Endodermal cell (in vitro differentiated cells): ENCODE measurements around the gene FOXE3. TPM values are rescaled to one million over a fixed set of nuclear protein-coding genes. Genes with fewer than 3 reads are reported as not detected.

Experiments
- DNase-seq: peaks from one replicate; pipeline ENCODE4 v3.0.0-alpha.2; 2017
- H3K27ac ChIP-seq: 2 replicates; pipeline ENCODE4 v1.5.1; 2013; ENCODE audit warnings: mild to moderate bottlenecking, low read depth, low read length, moderate library complexity
- H3K27me3 ChIP-seq: 2 replicates; pipeline ENCODE4 v1.6.1; 2013; ENCODE audit warnings: mild to moderate bottlenecking, low read length, moderate library complexity; ENCODE audit not compliant: insufficient read depth, control insufficient read depth, poor library complexity, severe bottlenecking
- H3K36me3 ChIP-seq: 2 replicates; pipeline ENCODE4 v1.7.0; 2013; ENCODE audit warnings: mild to moderate bottlenecking, low read length, moderate library complexity; ENCODE audit not compliant: control insufficient read depth, insufficient read depth
- H3K4me1 ChIP-seq: one replicate; pipeline ENCODE4 v1.7.0; 2013; ENCODE audit warnings: low read length; ENCODE audit not compliant: control insufficient read depth, insufficient read depth
- H3K4me3 ChIP-seq: 2 replicates; pipeline ENCODE4 v1.5.1; 2013; ENCODE audit warnings: mild to moderate bottlenecking, low read length, moderate library complexity
- H3K9ac ChIP-seq: 2 replicates; pipeline ENCODE4 v1.6.1; 2013; ENCODE audit warnings: mild to moderate bottlenecking, low read length, moderate library complexity; ENCODE audit not compliant: poor library complexity, severe bottlenecking; ENCODE audit errors: extremely low read depth
- H3K9me3 ChIP-seq: 2 replicates; pipeline ENCODE4 v1.6.1; 2013; ENCODE audit warnings: mild to moderate bottlenecking, low read length, moderate library complexity; ENCODE audit not compliant: control insufficient read depth
- H3K27ac Mint-ChIP-seq: 2 replicates; pipeline ENCODE4 v1.8.0; 2020; ENCODE audit warnings: mixed read lengths
- H3K27me3 Mint-ChIP-seq: 2 replicates; pipeline ENCODE4 v1.8.0; 2021; ENCODE audit warnings: mild to moderate bottlenecking, mixed read lengths; ENCODE audit not compliant: insufficient read depth
- H3K36me3 Mint-ChIP-seq: 2 replicates; pipeline ENCODE4 v1.8.0; 2020; ENCODE audit warnings: low read depth, mixed read lengths
- H3K4me1 Mint-ChIP-seq: 2 replicates; pipeline ENCODE4 v1.8.0; 2020; ENCODE audit warnings: mixed read lengths
- H3K4me3 Mint-ChIP-seq: 2 replicates; pipeline ENCODE4 v1.8.0; 2020; ENCODE audit warnings: mild to moderate bottlenecking, moderate library complexity, mixed read lengths
- H3K9me3 Mint-ChIP-seq: 2 replicates; pipeline ENCODE4 v1.8.0; 2020; ENCODE audit warnings: mild to moderate bottlenecking, mixed read lengths
- WGBS, 2 experiments: methylation state at CpG; one replicate each; pipeline versions ENCODE4 v1.1.5 to v1.1.7; 2013; ENCODE audit warnings: missing lambda C conversion rate in 2 of 2, mixed read lengths in 1 of 2; ENCODE audit not compliant: insufficient coverage in 1 of 2, insufficient read length in 1 of 2; 5-methylcytosine and 5-hydroxymethylcytosine counted together
- total RNA-seq, 2 donors: library from RNA; stranded (reverse); fragmentation: NEBNext Ultra II Directional in 1 of 2; extraction: Animal tissue kit (Norgen Biotek cat#: 25700) in 1 of 2; gene quantifications; 2 replicates in 1 of 2; 3 replicates in 1 of 2; pipeline ENCODE4 v1.2.1, GENCODE V29; 2021
- TF ChIP-seq, protein P1 (sequence below): fragments of 200-600 bp; sonication (generic); conservative IDR thresholded peaks from 2 replicates; pipeline ENCODE4 v1.5.0; 2021; ENCODE audit warnings: antibody characterized with exemption, mild to moderate bottlenecking

FOXE3 gene
- total RNA-seq, 2 donors from 2014 or later: not detected

DNA sequence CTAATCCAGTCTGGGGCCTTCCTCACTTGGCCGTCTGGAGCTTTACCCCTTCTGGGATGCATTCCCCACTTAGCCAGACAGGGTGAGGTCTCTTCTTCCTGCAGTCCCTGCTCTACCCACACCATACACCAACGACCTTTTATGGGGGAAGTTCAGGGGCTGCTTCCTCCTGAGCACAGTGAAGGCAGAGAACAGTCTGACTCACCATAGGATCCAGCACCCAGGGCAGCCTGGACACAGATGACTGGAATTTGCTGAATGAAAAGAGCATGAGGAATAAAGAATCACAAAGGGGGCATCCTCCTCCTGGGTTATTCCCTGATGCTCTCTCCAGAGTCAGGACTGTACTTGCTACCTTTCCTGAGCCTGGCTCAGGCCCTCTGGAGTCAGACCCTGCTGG, 4.6 kb upstream of the FOXE3 start:
- H3K4me1 Mint-ChIP-seq: peaks cover 6% of the 10 kb centered on the region
- no peak for DNase-seq
- H3K9me3 Mint-ChIP-seq: no peaks in the 10 kb centered on the region
- H3K36me3 Mint-ChIP-seq: no peaks in the 10 kb centered on the region
- Histone ChIP-seq H3K36me3 (no peaks in the 10 kb centered on the region), H3K27me3 (peaks cover 70% of the 10 kb centered on the region), H3K4me3 (no peak overlapping the region), H3K9me3 (no peaks in the 10 kb centered on the region), H3K27ac (no peak overlapping the region), H3K9ac (no peak overlapping the region), H3K4me1 (no peaks in the 10 kb centered on the region)
- no peak overlapping the region for H3K27ac Mint-ChIP-seq
- H3K4me3 Mint-ChIP-seq: no peak overlapping the region
- TF ChIP-seq, protein P1, sequence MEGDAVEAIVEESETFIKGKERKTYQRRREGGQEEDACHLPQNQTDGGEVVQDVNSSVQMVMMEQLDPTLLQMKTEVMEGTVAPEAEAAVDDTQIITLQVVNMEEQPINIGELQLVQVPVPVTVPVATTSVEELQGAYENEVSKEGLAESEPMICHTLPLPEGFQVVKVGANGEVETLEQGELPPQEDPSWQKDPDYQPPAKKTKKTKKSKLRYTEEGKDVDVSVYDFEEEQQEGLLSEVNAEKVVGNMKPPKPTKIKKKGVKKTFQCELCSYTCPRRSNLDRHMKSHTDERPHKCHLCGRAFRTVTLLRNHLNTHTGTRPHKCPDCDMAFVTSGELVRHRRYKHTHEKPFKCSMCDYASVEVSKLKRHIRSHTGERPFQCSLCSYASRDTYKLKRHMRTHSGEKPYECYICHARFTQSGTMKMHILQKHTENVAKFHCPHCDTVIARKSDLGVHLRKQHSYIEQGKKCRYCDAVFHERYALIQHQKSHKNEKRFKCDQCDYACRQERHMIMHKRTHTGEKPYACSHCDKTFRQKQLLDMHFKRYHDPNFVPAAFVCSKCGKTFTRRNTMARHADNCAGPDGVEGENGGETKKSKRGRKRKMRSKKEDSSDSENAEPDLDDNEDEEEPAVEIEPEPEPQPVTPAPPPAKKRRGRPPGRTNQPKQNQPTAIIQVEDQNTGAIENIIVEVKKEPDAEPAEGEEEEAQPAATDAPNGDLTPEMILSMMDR: no peak
- 62 to 100% methylated on average over 1 to 2 of the region's 2 CpGs for whole genome bisulfite sequencing, 2 experiments
- H3K27me3 Mint-ChIP-seq: peaks cover 74% of the 10 kb centered on the region

DNA sequence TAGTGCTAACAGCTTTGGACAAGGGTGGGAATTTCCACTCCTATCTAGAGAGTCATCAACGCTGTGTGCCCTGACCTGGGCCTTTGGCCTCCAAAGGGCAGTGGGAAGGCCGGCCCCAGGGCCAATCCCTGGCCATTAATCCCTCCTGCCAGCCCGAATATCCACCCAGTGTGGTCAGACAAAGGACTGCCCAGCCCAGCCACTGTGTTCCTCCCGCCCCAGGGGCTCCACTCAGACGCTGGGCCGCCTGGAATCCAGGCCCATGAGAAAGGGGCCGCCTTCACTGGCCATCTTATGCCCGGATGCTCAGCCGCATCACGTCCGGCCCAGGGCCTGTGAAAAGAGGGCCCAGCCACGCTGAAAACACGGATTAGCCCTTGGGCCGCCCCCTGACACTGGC, 3.6 kb upstream of the FOXE3 start:
- no peaks in the 10 kb centered on the region for H3K9me3 ChIP-seq
- H3K9ac ChIP-seq: no peak overlapping the region
- H3K4me3 ChIP-seq: no peak overlapping the region
- no peaks in the 10 kb centered on the region for H3K4me1 ChIP-seq
- no peak for DNase-seq
- Mint-ChIP-seq H3K27me3 (peaks cover 80% of the 10 kb centered on the region), H3K4me3 (no peak overlapping the region), H3K36me3 (no peaks in the 10 kb centered on the region), H3K27ac (no peak overlapping the region), H3K9me3 (no peaks in the 10 kb centered on the region), H3K4me1 (peaks cover 6% of the 10 kb centered on the region)
- H3K27ac ChIP-seq: no peak overlapping the region
- H3K27me3 ChIP-seq: peaks cover 79% of the 10 kb centered on the region
- no peaks in the 10 kb centered on the region for H3K36me3 ChIP-seq
- WGBS, 2 experiments: 86 to 90% methylated on average over 7 to 14 of the region's 14 CpGs
- TF ChIP-seq, protein P1: no peak

DNA sequence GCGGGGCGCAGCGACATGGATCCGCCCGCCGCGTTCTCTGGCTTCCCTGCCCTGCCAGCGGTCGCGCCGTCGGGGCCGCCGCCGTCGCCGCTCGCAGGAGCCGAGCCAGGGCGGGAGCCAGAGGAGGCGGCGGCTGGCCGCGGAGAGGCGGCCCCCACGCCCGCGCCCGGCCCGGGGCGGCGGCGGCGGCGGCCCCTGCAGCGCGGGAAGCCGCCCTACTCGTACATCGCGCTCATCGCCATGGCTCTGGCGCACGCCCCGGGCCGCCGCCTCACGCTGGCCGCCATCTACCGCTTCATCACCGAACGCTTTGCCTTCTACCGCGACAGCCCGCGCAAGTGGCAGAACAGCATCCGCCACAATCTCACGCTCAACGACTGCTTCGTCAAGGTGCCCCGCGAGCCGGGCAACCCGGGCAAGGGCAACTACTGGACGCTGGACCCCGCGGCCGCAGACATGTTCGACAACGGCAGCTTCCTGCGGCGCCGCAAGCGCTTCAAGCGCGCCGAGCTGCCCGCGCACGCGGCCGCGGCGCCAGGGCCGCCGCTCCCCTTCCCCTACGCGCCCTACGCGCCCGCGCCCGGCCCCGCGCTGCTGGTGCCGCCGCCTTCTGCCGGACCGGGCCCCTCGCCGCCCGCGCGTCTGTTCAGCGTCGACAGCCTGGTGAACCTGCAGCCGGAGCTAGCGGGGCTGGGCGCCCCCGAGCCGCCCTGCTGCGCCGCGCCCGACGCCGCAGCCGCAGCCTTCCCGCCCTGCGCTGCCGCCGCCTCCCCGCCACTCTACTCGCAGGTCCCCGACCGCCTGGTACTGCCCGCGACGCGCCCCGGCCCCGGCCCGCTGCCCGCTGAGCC, 459 bp downstream of the FOXE3 start:
- Histone ChIP-seq H3K27me3 (peaks cover 97% of the 10 kb centered on the region), H3K36me3 (no peaks in the 10 kb centered on the region), H3K9me3 (no peaks in the 10 kb centered on the region), H3K9ac (no peak overlapping the region), H3K27ac (no peak overlapping the region), H3K4me3 (no peak overlapping the region), H3K4me1 (no peaks in the 10 kb centered on the region)
- TF ChIP-seq, protein P1: no peak
- Mint-ChIP-seq H3K27ac (no peak overlapping the region), H3K36me3 (no peaks in the 10 kb centered on the region), H3K4me3 (peak overlapping the region; percentile 43), H3K27me3 (peaks cover 91% of the 10 kb centered on the region), H3K4me1 (no peaks in the 10 kb centered on the region), H3K9me3 (no peaks in the 10 kb centered on the region)
- peak; percentile 74 for DNase-seq
- WGBS, 2 experiments: 2 to 3% methylated on average over 41 to 134 of the region's 134 CpGs
